Eye (tissue), 1 donor: ENCODE measurements around the gene EBI3.
"Not testable (repeated sequence)": the region's sequence is repeated elsewhere in the genome, so short reads cannot be mapped to it uniquely, and the experiment has no call there.

Source experiments
- DNase-seq: peaks from one replicate; pipeline ENCODE4 v3.0.0-alpha.2; 2015

The EBI3 gene

GRCh38 chr19:4279267-4279529 lies 49.9 kb downstream of the EBI3 start:
- DNase-seq, result no peak

GRCh38 chr19:4279530-4280422 lies 50.5 kb downstream of the EBI3 start:
- DNase-seq, result peak; percentile 36

GRCh38 chr19:4284176-4284958 lies 55.0 kb downstream of the EBI3 start:
- DNase-seq, result peak; percentile 37

GRCh38 chr19:4284974-4285373 lies 55.7 kb downstream of the EBI3 start:
- no peak for DNase-seq

GRCh38 chr19:4286141-4286540 lies 56.8 kb downstream of the EBI3 start:
- not testable (repeated sequence) for DNase-seq
